Measurements from ENCODE around the gene SLC16A6. TPM values are rescaled to one million over a fixed set of nuclear protein-coding genes. Genes with fewer than 3 reads are reported as not detected.

SLC16A6 gene
- total and polyA plus RNA-seq, 2 of the 4 experiments (the other 2 are of a cell fraction): 0.22 to 0.54 TPM

- Histone ChIP-seq H4K91ac (ENCODE audit: insufficient read depth, low read depth, low read length) (no peak overlapping the region), H2AK5ac (ENCODE audit: low read depth, low read length) (no peak overlapping the region), H2BK20ac (ENCODE audit: low read depth, low read length) (no peak overlapping the region), H3K23ac (ENCODE audit: low read depth, low read length) (no peak overlapping the region), H3K18ac (ENCODE audit: low read depth, low read length) (no peak overlapping the region), H3K4me1 (ENCODE audit: control insufficient read depth, insufficient read depth, low read length) (peaks cover 3% of the 10 kb centered on the region), H3K27ac (ENCODE audit: insufficient read depth, low read length) (no peak overlapping the region), H2BK15ac (ENCODE audit: low read depth, low read length) (no peak overlapping the region), H2BK120ac (ENCODE audit: low read depth, low read length) (no peak overlapping the region), H3K9ac (ENCODE audit: low read depth, low read length) (no peak overlapping the region), H3K9me3 (ENCODE audit: control insufficient read depth, insufficient read depth, low read length) (no peaks in the 10 kb centered on the region), H3K9me1 (ENCODE audit: insufficient read depth, low read length) (no peaks in the 10 kb centered on the region), H4K8ac (ENCODE audit: low read depth in 2 of 2, low read length in 2 of 2) (no peak overlapping the region), H3K14ac (replicated peaks; ENCODE audit: low read depth, low read length) (no peak overlapping the region), H4K5ac (ENCODE audit: low read depth, low read length) (no peak overlapping the region), H3K4me3 (ENCODE audit: insufficient read depth, low read depth, low read length) (no peak overlapping the region), H3K56ac (ENCODE audit: extremely low read depth, insufficient read depth, low read length) (no peak overlapping the region), H2BK5ac (ENCODE audit: low read depth, low read length, poor library complexity, severe bottlenecking) (no peak overlapping the region), H3K4me2 (ENCODE audit: low read depth, low read length) (no peak overlapping the region), H3K79me1 (ENCODE audit: low read depth in 1 of 2, low read length in 2 of 2) (no peaks in the 10 kb centered on the region), H2AK9ac (replicated peaks; ENCODE audit: low read depth, low read length, poor library complexity) (no peak overlapping the region), H4K20me1 (ENCODE audit: insufficient read depth, low read length) (no peaks in the 10 kb centered on the region; the same call in 1 of the 2 replicates), H3K4ac (ENCODE audit: low read depth, low read length) (no peak overlapping the region), H3K36me3 (ENCODE audit: control insufficient read depth, insufficient read depth, low read length) (no peaks in the 10 kb centered on the region), H2AFZ (replicated peaks; ENCODE audit: low read length, poor library complexity) (no peak overlapping the region), H3K27me3 (ENCODE audit: control insufficient read depth, insufficient read depth, low read length) (peaks cover 18% of the 10 kb centered on the region)
- dilution Hi-C loops (cut with HindIII; ENCODE audit: low sequenced_read_pairs, unreplicated experiment): no loop called here
- CTCF ChIA-PET: interaction anchor here (2.8 kb wide), 1 partner anchor 110 kb away, joined by 9 read pairs; no protein-coding TSS in a partner anchor
- no peak for TF ChIP-seq CEBPB (IDR thresholded peaks at IDR 0.05; ENCODE audit: low read depth, low read length)
- TF ChIP-seq CHD1 (IDR thresholded peaks at IDR 0.05; ENCODE audit: low read depth, low read length): no peak
- TF ChIP-seq BHLHE40 (IDR thresholded peaks at IDR 0.05; ENCODE audit: low read depth, low read length): no peak
- TF ChIP-seq RFX5 (IDR thresholded peaks at IDR 0.05; ENCODE audit: low read depth, low read length): no peak
- no peak for TF ChIP-seq MAFK (IDR thresholded peaks at IDR 0.05; ENCODE audit: low read depth, low read length)
- no peak for TF ChIP-seq RAD21 (IDR thresholded peaks at IDR 0.05; ENCODE audit: low read length)
- no peak for TF ChIP-seq MXI1 (IDR thresholded peaks at IDR 0.05; ENCODE audit: borderline replicate concordance, low read depth, low read length)
- no peak for TF ChIP-seq FOS (IDR thresholded peaks at IDR 0.05; ENCODE audit: low read depth, low read length)
- no peak for TF ChIP-seq RCOR1 (IDR thresholded peaks at IDR 0.05; ENCODE audit: insufficient replicate concordance, low read length)
- no peak for TF ChIP-seq USF2 (IDR thresholded peaks at IDR 0.05; ENCODE audit: low read depth, low read length)
- TF ChIP-seq NFE2L2 (IDR thresholded peaks at IDR 0.05; ENCODE audit: low read depth, low read length): no peak
- TF ChIP-seq POLR2A (IDR thresholded peaks at IDR 0.05; ENCODE audit: low read depth, low read length): no peak
- TF ChIP-seq SMC3 (IDR thresholded peaks at IDR 0.05; ENCODE audit: low read depth, low read length): no peak
- TF ChIP-seq MAZ (IDR thresholded peaks at IDR 0.05; ENCODE audit: borderline replicate concordance, low read depth, low read length): no peak
- TF ChIP-seq ELK1 (IDR thresholded peaks at IDR 0.05; ENCODE audit: borderline replicate concordance, low read depth, low read length): no peak
- in situ Hi-C loops (cut with MboI; ENCODE audit: low sequenced_read_pairs): no loop called here
- no peak for DNase-seq
- no peak for ATAC-seq (ENCODE audit: low read depth)
- intact Hi-C loops (cut with micrococcal nuclease): no loop called here
- no TSS peak for BruUV-seq (replicated peaks)
- WGBS, 2 experiments (ENCODE audit: extremely low coverage in 2 of 2, insufficient read length in 1 of 2): no CpG with 5 or more reads among the region's 5 CpGs
- POLR2A ChIA-PET (ENCODE audit: unreplicated experiment): no interaction called here
Measured at GRCh38 chr17:68288375-68288774, 2.6 kb downstream of the SLC16A6 start.
